Neural cell (in vitro differentiated cells): ENCODE results near the gene BTN1A1. TPM values are rescaled to one million over a fixed set of nuclear protein-coding genes. Genes with fewer than 3 reads are reported as not detected.

Source experiments
- H2AFZ ChIP-seq: fragments of 200-600, 300-800 bp; sonication (generic), shearing (Covaris generic); 2 replicates; pipeline ENCODE4 v1.6.0; 2014; ENCODE audit warnings: low read depth, mild to moderate bottlenecking, antibody characterized with exemption, low read length, moderate library complexity
- H3F3A ChIP-seq: fragments of 200-600 bp; shearing (Covaris generic); 2 replicates; pipeline ENCODE4 v1.6.1; 2016; ENCODE audit warnings: mild to moderate bottlenecking, moderate library complexity, mixed read lengths, antibody characterized with exemption, low read length; ENCODE audit not compliant: insufficient read depth, poor library complexity, severe bottlenecking
- H3K27ac ChIP-seq: fragments of 200-600, 300-800 bp; sonication (generic), shearing (Covaris generic); 2 replicates; pipeline ENCODE4 v1.5.1; 2014; ENCODE audit warnings: mild to moderate bottlenecking, low read length, moderate library complexity
- H3K27me3 ChIP-seq: fragments of 300-800, 200-600 bp; sonication (generic), shearing (Covaris generic); 2 replicates; pipeline ENCODE4 v1.6.0; 2014; ENCODE audit warnings: mild to moderate bottlenecking, low read depth, low read length, moderate library complexity; ENCODE audit not compliant: insufficient read depth
- H3K36me3 ChIP-seq: fragments of 300-800, 200-600 bp; sonication (generic), shearing (Covaris generic); 2 replicates; pipeline ENCODE4 v1.5.1; 2014; ENCODE audit warnings: mild to moderate bottlenecking, antibody characterized with exemption, low read length, moderate library complexity; ENCODE audit not compliant: insufficient read depth
- H3K4me2 ChIP-seq: fragments of 300-800, 200-600 bp; sonication (generic), shearing (Covaris generic); 2 replicates; pipeline ENCODE4 v1.6.0; 2014; ENCODE audit warnings: mild to moderate bottlenecking, low read length
- H3K4me3 ChIP-seq: fragments of 300-800, 200-600 bp; sonication (generic), shearing (Covaris generic); 2 replicates; pipeline ENCODE4 v1.5.1; 2014; ENCODE audit warnings: mild to moderate bottlenecking, low read length, moderate library complexity
- H3K79me2 ChIP-seq: fragments of 200-600 bp; shearing (Covaris generic); replicated peaks from 2 replicates; pipeline ENCODE4 v1.6.0; 2014; ENCODE audit warnings: mild to moderate bottlenecking, low read length, moderate library complexity; ENCODE audit not compliant: insufficient read depth
- H3K9ac ChIP-seq: fragments of 300-800, 200-600 bp; sonication (generic), shearing (Covaris generic); 2 replicates; pipeline ENCODE4 v1.6.1; 2016; ENCODE audit warnings: mild to moderate bottlenecking, low read length, mixed read lengths
- H3K9me2 ChIP-seq: fragments of 200-600 bp; shearing (Covaris generic); 2 replicates; pipeline ENCODE4 v1.6.1; 2016; ENCODE audit warnings: mild to moderate bottlenecking, low read length, mixed read lengths; ENCODE audit not compliant: insufficient read depth
- H3K9me3 ChIP-seq: fragments of 200-600, 300-800 bp; sonication (generic), shearing (Covaris generic); 2 replicates; pipeline ENCODE4 v1.6.1; 2016; ENCODE audit warnings: mild to moderate bottlenecking, mixed run types, low read length, moderate library complexity, mixed read lengths
- H4K20me1 ChIP-seq: fragments of 200-600 bp; shearing (Covaris generic); 2 replicates; pipeline ENCODE4 v1.6.1; 2016; ENCODE audit warnings: mild to moderate bottlenecking, mixed run types; ENCODE audit not compliant: insufficient read depth
- EP300 ChIP-seq: fragments of 450-650 bp; conservative IDR thresholded peaks from 2 replicates; pipeline ENCODE4 v1.6.1; 2014; ENCODE audit warnings: antibody characterized with exemption, mild to moderate bottlenecking, moderate library complexity; ENCODE audit not compliant: poor library complexity, severe bottlenecking
- EZH2 ChIP-seq: fragments of 200-600, 300-800 bp; shearing (Covaris generic), sonication (generic); IDR thresholded peaks from 2 replicates; pipeline ENCODE4 v1.6.1; 2014; ENCODE audit warnings: antibody characterized with exemption, low read length, borderline replicate concordance, mild to moderate bottlenecking; ENCODE audit not compliant: insufficient read depth, poor library complexity, severe bottlenecking
- MXI1 ChIP-seq: fragments of 450-650 bp; conservative IDR thresholded peaks from 2 replicates; pipeline ENCODE4 v1.6.1; 2014; ENCODE audit warnings: antibody characterized with exemption, mild to moderate bottlenecking; ENCODE audit not compliant: poor library complexity, severe bottlenecking
- POLR2AphosphoS5 ChIP-seq: IDR thresholded peaks from 2 replicates; pipeline ENCODE4 v1.6.1; 2012
- RAD21 ChIP-seq: fragments of 450-650 bp; conservative IDR thresholded peaks from 2 replicates; pipeline ENCODE4 v1.6.1; 2014; ENCODE audit warnings: antibody characterized with exemption, mild to moderate bottlenecking, moderate library complexity
- REST ChIP-seq: IDR thresholded peaks from 2 replicates; pipeline ENCODE4 v1.6.1; 2012; ENCODE audit warnings: borderline replicate concordance
- SMC3 ChIP-seq: fragments of 450-650 bp; conservative IDR thresholded peaks from 2 replicates; pipeline ENCODE4 v1.6.1; 2014; ENCODE audit warnings: antibody characterized with exemption, mild to moderate bottlenecking, moderate library complexity; ENCODE audit not compliant: poor library complexity
- TAF1 ChIP-seq: IDR thresholded peaks from 2 replicates; pipeline ENCODE4 v1.6.1; 2012; ENCODE audit warnings: low read depth
- polyA plus RNA-seq: library from polyadenylated mRNA; depleted of rRNA; stranded (reverse); fragments of >200 nt; gene quantifications from 2 replicates; pipeline ENCODE4 v1.2.3, GENCODE V29; 2014
- TF ChIP-seq, protein P1 (sequence below): fragments of 450-650 bp; IDR thresholded peaks from 2 replicates; pipeline ENCODE4 v1.5.1; 2014; ENCODE audit warnings: antibody characterized with exemption, mild to moderate bottlenecking, moderate library complexity; ENCODE audit not compliant: poor library complexity, severe bottlenecking

BTN1A1 gene
- polyA plus RNA-seq, 1 donor from 2014 or later, result not detected

- H3K27me3 ChIP-seq, result no peaks in the 10 kb centered on the region
- no peaks in the 10 kb centered on the region for H3K9me2 ChIP-seq
- H3K4me3 ChIP-seq, result peak overlapping the region; percentile 72
- no peak overlapping the region for H3K27ac ChIP-seq
- no peaks in the 10 kb centered on the region for H3K79me2 ChIP-seq
- no peaks in the 10 kb centered on the region for H3F3A ChIP-seq
- no peaks in the 10 kb centered on the region for H4K20me1 ChIP-seq
- TF ChIP-seq EP300 (no peak), MXI1 (peak; percentile 76), RAD21 (peak; percentile 12)
- no peaks in the 10 kb centered on the region for H3K36me3 ChIP-seq
- H3K9me3 ChIP-seq, result no peaks in the 10 kb centered on the region
- H3K9ac ChIP-seq, result peak overlapping the region; percentile 52
- H3K4me2 ChIP-seq, result peak overlapping the region; percentile 65
- peak overlapping the region; percentile 45 for H2AFZ ChIP-seq
Measured at GRCh38 chr6:26520237-26520849, 20.2 kb downstream of the BTN1A1 start.

DNA sequence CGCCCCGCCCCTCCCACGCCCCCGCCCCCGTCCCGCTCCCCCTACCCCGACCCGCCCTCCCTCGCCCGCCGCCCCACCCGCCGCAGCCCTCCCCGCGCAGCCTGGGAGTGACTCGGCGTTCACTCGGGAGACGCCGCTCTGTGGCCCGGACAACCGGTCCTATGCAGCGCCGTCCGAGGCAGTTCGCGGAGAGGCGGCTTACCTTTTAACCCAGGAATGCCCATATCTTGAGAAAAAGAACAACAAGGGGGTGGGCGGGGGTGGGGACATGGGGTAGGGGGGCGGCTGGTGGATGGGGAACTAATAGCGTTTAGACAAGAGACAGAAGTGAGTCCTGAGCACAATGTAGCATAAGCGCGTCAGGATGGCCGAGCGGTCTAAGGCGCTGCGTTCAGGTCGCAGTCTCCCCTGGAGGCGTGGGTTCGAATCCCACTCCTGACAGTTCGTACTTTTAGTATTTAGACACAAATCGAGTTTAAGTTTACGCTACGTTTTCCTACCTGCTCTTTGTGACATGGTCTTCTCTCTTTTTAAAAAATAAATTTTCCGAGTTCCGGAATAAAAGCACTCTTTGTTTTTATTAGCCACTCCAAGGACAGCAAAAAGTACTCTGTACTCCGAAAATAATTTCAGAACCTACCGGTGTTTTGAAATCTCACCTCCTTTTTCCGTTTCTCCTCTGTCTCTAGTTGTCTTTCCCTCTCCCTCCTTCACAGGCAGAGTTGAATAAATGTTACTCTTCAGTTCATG, 20.9 kb downstream of the BTN1A1 start:
- no peak overlapping the region for H3K27ac ChIP-seq
- TF ChIP-seq SMC3 (no peak), EP300 (no peak), REST (no peak), RAD21 (no peak), POLR2AphosphoS5 (no peak), TAF1 (no peak), EZH2 (no peak), MXI1 (no peak)
- TF ChIP-seq, protein P1, sequence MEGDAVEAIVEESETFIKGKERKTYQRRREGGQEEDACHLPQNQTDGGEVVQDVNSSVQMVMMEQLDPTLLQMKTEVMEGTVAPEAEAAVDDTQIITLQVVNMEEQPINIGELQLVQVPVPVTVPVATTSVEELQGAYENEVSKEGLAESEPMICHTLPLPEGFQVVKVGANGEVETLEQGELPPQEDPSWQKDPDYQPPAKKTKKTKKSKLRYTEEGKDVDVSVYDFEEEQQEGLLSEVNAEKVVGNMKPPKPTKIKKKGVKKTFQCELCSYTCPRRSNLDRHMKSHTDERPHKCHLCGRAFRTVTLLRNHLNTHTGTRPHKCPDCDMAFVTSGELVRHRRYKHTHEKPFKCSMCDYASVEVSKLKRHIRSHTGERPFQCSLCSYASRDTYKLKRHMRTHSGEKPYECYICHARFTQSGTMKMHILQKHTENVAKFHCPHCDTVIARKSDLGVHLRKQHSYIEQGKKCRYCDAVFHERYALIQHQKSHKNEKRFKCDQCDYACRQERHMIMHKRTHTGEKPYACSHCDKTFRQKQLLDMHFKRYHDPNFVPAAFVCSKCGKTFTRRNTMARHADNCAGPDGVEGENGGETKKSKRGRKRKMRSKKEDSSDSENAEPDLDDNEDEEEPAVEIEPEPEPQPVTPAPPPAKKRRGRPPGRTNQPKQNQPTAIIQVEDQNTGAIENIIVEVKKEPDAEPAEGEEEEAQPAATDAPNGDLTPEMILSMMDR, result no peak
- no peaks in the 10 kb centered on the region for H3K9me2 ChIP-seq
- H3K9ac ChIP-seq, result peak overlapping the region; percentile 16
- no peaks in the 10 kb centered on the region for H3K36me3 ChIP-seq
- H3K4me2 ChIP-seq, result no peak overlapping the region
- H3K27me3 ChIP-seq, result no peaks in the 10 kb centered on the region
- H3K79me2 ChIP-seq, result no peaks in the 10 kb centered on the region
- H3F3A ChIP-seq, result no peaks in the 10 kb centered on the region
- H2AFZ ChIP-seq, result no peak overlapping the region
- H4K20me1 ChIP-seq, result no peaks in the 10 kb centered on the region
- H3K4me3 ChIP-seq, result peak overlapping the region; percentile 72
- H3K9me3 ChIP-seq, result no peaks in the 10 kb centered on the region
